KOPT-K1 (cell line): ENCODE results near the gene JAGN1.
"Not testable (repeated sequence)": the region's sequence is repeated elsewhere in the genome, so short reads cannot be mapped to it uniquely, and the experiment has no call there.

Experiments used
- H3K27ac ChIP-seq: fragments of 200-600 bp; sonication (generic); 2 replicates; pipeline ENCODE4 v1.5.1; 2016; ENCODE audit warnings: antibody characterized with exemption, mild to moderate bottlenecking, low read depth, low read length; ENCODE audit not compliant: poor library complexity, severe bottlenecking
- H3K36me3 ChIP-seq: fragments of 200-600 bp; sonication (generic); 2 replicates; pipeline ENCODE4 v1.5.1; 2017; ENCODE audit warnings: antibody characterized with exemption, mild to moderate bottlenecking, low read length, moderate library complexity; ENCODE audit not compliant: insufficient read depth
- H3K9me3 ChIP-seq: fragments of 200-600 bp; sonication (generic); 2 replicates; pipeline ENCODE4 v1.5.1; 2017; ENCODE audit warnings: antibody characterized with exemption, low read length, mild to moderate bottlenecking; ENCODE audit not compliant: insufficient read depth, poor library complexity, severe bottlenecking

JAGN1 gene

GRCh38 chr3:9862391-9863057 is 27.9 kb upstream of the JAGN1 start:
- Histone ChIP-seq H3K9me3 (no peaks in the 10 kb centered on the region), H3K27ac (no peak overlapping the region), H3K36me3 (no peaks in the 10 kb centered on the region)

GRCh38 chr3:9863058-9863772 is 27.2 kb upstream of the JAGN1 start:
- H3K27ac ChIP-seq, result no peak overlapping the region
- no peaks in the 10 kb centered on the region for H3K36me3 ChIP-seq

GRCh38 chr3:9864200-9864927 is 26.0 kb upstream of the JAGN1 start:
- no peak overlapping the region for H3K27ac ChIP-seq
- no peaks in the 10 kb centered on the region for H3K36me3 ChIP-seq
- H3K9me3 ChIP-seq, result no peaks in the 10 kb centered on the region

More at GRCh38 chr3:9863058-9863772, 27.2 kb upstream of the JAGN1 start:
- no peaks in the 10 kb centered on the region for H3K9me3 ChIP-seq

- H3K27ac ChIP-seq, H3K9me3 ChIP-seq, H3K36me3 ChIP-seq: not testable (repeated sequence)
These were observed 25.2 kb upstream of the JAGN1 start for GRCh38 chr3:9865125-9865637.

- Histone ChIP-seq H3K36me3 (no peaks in the 10 kb centered on the region), H3K9me3 (no peaks in the 10 kb centered on the region), H3K27ac (no peak overlapping the region)
These were observed 23.8 kb upstream of the JAGN1 start for GRCh38 chr3:9866639-9867038.

GRCh38 chr3:9867106-9867505 is 23.3 kb upstream of the JAGN1 start:
- Histone ChIP-seq H3K27ac (no peak overlapping the region), H3K36me3 (no peaks in the 10 kb centered on the region), H3K9me3 (no peaks in the 10 kb centered on the region)

- Histone ChIP-seq H3K27ac (no peak overlapping the region), H3K9me3 (no peaks in the 10 kb centered on the region), H3K36me3 (no peaks in the 10 kb centered on the region)
These were observed 20.5 kb upstream of the JAGN1 start for GRCh38 chr3:9869955-9870354.

GRCh38 chr3:9870978-9871377 is 19.4 kb upstream of the JAGN1 start:
- H3K36me3 ChIP-seq, result no peaks in the 10 kb centered on the region
- H3K9me3 ChIP-seq, result no peaks in the 10 kb centered on the region
- H3K27ac ChIP-seq, result no peak overlapping the region

GRCh38 chr3:9872067-9872466 is 18.3 kb upstream of the JAGN1 start:
- not testable (repeated sequence) for H3K9me3 ChIP-seq, H3K36me3 ChIP-seq, H3K27ac ChIP-seq

- no peak overlapping the region for H3K27ac ChIP-seq
- H3K36me3 ChIP-seq, result no peaks in the 10 kb centered on the region
- no peaks in the 10 kb centered on the region for H3K9me3 ChIP-seq
These were observed 15.0 kb upstream of the JAGN1 start for GRCh38 chr3:9875448-9875847.

GRCh38 chr3:9876255-9876654 is 14.2 kb upstream of the JAGN1 start:
- not testable (repeated sequence) for H3K27ac ChIP-seq, H3K9me3 ChIP-seq, H3K36me3 ChIP-seq

GRCh38 chr3:9876991-9877390 is 13.4 kb upstream of the JAGN1 start:
- Histone ChIP-seq H3K9me3 (no peaks in the 10 kb centered on the region), H3K27ac (no peak overlapping the region), H3K36me3 (no peaks in the 10 kb centered on the region)

- Histone ChIP-seq H3K9me3 (no peaks in the 10 kb centered on the region), H3K27ac (no peak overlapping the region), H3K36me3 (no peaks in the 10 kb centered on the region)
These were observed 11.7 kb upstream of the JAGN1 start for GRCh38 chr3:9878700-9879099.

GRCh38 chr3:9879830-9880549 is 10.4 kb upstream of the JAGN1 start, which contains the start of gene CIDEC:
TSS of gene CIDEC (minus strand) at chr3:9880253. CDS start at chr3:9878486, 1,767 bp downstream.
- Histone ChIP-seq H3K36me3 (no peaks in the 10 kb centered on the region), H3K9me3 (no peaks in the 10 kb centered on the region), H3K27ac (no peak within 1 kb of the TSS)

- no peaks in the 10 kb centered on the region for H3K36me3 ChIP-seq
- no peak overlapping the region for H3K27ac ChIP-seq
- no peaks in the 10 kb centered on the region for H3K9me3 ChIP-seq
These were observed 9.0 kb upstream of the JAGN1 start for GRCh38 chr3:9881441-9881840.
